ENCODE results near the gene ZMYND8.
"Not testable (repeated sequence)": the region's sequence is repeated elsewhere in the genome, so short reads cannot be mapped to it uniquely, and the experiment has no call there.

Gene ZMYND8

GRCh38 chr20:47370850-47371782 lies 14.6 kb upstream of the ZMYND8 start:
- DNase-seq (ENCODE audit: low read depth, low spot score), result no peak

DNA sequence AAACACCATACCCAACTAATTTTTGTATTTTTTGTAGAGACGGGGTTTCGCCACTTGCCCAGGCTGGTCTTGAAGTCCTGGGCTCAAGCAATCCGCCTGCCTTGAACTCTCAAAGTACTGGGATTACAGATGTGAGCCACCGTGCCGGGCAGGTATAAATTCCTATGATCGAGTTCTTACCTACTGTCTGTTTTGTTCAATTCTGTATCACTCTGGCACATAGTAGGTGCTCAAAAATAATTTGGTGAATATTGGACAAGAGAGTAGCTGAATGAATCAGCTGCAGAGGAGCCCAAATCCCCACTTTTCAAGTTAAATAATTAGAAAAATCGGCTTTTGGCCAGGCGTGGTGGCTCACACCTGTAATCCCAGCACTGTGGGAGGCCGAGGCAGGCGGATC lies 13.7 kb upstream of the ZMYND8 start:
- DNase-seq (ENCODE audit: low read depth, low spot score), result no peak

DNA sequence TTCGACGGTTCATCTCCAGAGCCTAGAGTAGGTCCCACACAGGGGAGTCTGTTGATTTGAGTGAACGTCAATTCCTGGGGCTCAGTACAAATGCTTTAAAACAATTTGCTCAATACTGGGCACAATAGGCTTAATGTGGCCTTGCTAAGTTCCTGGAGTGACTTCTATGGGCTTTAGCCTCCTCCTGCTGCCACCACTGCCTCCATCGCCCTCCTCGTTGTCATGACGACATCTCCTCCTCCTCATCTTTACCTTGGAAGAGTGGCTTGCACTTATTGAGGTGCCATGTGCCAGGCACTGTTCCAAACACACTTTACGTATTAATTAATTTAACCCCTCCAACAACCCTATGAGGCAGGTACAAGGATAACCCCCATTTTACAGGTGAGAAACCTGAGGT lies 11.8 kb upstream of the ZMYND8 start:
- no peak for DNase-seq (ENCODE audit: low read depth, low spot score)

DNA sequence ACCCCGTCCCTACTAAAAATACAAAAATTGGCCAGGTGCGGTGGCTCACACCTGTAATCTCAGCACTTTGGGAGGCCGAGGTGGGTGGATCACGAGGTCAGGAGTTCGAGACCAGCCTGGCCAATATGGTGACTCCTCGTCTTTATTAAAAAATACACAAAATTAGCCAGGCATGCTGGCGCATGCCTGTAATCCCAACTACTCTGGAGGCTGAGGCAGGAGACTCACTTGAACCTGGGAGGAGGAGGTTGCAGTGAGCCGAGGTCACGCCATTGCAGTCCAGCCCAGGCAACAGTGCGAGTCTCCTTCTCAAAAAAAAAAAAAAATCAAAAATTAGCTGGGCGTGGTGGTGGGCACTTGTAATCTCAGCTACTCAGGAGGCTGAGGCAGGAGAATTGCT lies 9.8 kb upstream of the ZMYND8 start:
- DNase-seq (ENCODE audit: low read depth, low spot score), result not testable (repeated sequence)

- no peak for DNase-seq (ENCODE audit: low read depth, low spot score)
Measured at GRCh38 chr20:47365023-47365764, 8.7 kb upstream of the ZMYND8 start.

DNA sequence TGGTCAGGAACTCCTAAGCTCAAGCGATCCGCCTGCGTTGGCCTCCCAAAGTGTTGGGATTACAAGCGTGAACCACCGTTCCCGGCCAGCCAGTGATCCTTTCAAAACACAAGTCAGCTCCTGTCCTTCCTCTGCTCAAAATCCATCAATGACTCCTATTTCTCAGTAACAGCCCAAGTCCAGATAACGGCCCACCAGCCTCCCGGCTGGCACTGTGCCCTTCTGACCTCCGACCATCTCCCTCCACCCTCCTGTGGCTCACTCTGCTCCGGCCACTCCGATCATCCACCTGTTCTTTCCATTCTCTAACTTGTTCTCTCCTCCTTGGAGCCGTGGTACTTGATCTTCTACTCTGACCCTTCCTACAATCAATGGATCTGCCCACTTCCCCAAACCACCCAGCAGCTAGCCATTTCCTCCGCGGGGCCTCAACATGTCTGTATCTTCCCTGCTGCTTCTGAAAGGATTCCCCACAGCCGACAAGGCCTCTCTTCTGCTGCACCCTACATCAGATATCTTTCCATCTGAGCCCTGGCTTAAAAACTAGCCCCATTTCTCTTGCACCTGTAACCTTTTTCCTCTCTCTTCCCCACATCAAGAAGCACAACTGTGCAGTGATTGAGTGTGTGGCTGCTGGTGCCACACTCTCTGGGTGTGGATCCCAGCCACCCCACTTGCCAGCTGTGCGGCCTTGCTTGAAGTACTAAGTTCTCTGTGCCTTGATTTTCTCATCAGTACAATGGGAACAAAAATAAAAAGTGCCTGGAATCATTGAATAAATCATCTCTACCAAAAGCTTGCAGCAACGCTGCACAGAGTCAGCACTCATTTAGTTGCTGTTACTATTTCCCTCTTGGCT lies 6.1 kb upstream of the ZMYND8 start:
- DNase-seq (ENCODE audit: low read depth, low spot score), result no peak

GRCh38 chr20:47361057-47361915 lies 4.8 kb upstream of the ZMYND8 start:
- DNase-seq (ENCODE audit: low read depth, low spot score), result no peak

GRCh38 chr20:47360297-47361056 lies 4.0 kb upstream of the ZMYND8 start:
- DNase-seq (ENCODE audit: low read depth, low spot score), result no peak

GRCh38 chr20:47359530-47360296 lies 3.2 kb upstream of the ZMYND8 start:
- no peak for DNase-seq (ENCODE audit: low read depth, low spot score)

- DNase-seq (ENCODE audit: low read depth, low spot score), result no peak
Measured at GRCh38 chr20:47358672-47359529, 2.4 kb upstream of the ZMYND8 start.

DNA sequence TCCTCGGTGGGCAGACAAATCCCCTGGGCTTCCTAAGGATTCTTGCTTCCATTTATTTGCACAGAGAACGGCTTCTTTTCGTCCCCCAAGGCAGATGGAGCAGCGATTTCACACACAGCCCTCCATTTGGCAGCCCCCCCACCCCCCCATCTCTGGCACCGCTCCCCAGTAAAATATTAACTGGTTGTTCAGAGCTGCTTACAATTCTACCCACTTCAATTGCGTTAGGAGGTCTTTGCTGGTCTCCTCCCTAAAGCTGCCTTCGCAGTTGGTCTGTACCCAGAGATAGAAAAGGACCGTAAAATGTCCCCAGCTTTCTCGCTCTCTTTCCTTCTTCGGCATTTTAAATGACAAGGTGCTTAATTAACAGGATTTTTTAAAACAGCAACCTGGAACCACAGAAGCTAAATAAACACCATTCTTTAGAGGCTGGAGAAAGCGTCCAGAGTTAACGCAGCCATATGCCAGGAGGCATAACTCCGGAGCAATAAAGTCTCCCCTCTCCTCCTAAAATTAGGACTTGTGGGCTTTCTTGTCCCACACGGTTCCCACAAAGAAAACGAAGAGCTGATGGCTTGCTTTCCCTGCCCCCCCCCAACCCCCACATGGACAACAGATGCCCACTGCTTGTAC lies 1.7 kb upstream of the ZMYND8 start:
- DNase-seq (ENCODE audit: low read depth, low spot score), result no peak

GRCh38 chr20:47357296-47358038 lies 968 bp upstream of the ZMYND8 start:
- peak; percentile 38 for DNase-seq (ENCODE audit: low read depth, low spot score)

DNA sequence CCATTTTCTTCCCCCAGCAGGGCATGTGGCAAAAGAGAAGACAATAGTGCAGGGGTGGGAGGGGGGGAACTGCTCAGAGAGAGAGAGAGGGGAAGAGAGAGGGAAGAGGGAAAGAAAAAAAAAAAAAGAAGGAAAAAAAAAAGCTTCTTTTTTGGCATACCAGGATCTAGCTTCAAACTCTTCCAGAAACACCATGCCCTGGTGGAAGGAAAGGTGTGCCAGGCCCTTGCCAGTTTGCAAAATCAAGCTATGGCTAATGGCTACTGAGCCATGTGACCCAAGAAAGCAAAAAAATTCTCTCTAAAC lies 326 bp downstream of the ZMYND8 start:
- DNase-seq (ENCODE audit: low read depth, low spot score), result no peak

- no peak for DNase-seq (ENCODE audit: low read depth, low spot score)
Measured at GRCh38 chr20:47355489-47356219, 845 bp downstream of the ZMYND8 start.

- DNase-seq (ENCODE audit: low read depth, low spot score), result no peak
Measured at GRCh38 chr20:47354714-47355488, 1.6 kb downstream of the ZMYND8 start.

DNA sequence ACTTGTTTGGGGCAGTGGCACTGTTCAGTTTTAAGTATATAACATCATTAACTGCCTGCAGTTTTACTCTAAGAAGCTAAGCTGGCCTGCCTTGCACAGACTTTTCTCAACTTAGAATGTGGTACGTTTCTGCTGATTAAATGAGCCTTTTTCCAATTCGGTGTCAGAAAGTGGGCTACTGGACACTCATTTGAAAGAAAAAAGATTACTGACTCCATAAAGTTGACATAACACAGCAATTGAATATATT lies 2.1 kb downstream of the ZMYND8 start:
- DNase-seq (ENCODE audit: low read depth, low spot score), result no peak
